ENCODE measurements around the gene CA7. TPM values are rescaled to one million over a fixed set of nuclear protein-coding genes. Genes with fewer than 3 reads are reported as not detected.

Gene CA7
- total RNA-seq, 4 donors from 2014 or later: 107 to 237 (median 152) TPM

GRCh38 chr16:66859397-66860068 is 15.3 kb downstream of the CA7 start:
- Histone ChIP-seq H3K4me3 (no peak overlapping the region), H3K9me3 (no peaks in the 10 kb centered on the region), H3K36me3 (no peaks in the 10 kb centered on the region), H3K4me1 (peaks cover 0 to 3% (median 0%) of the 10 kb centered on the region in 4 donors), H3K27me3 (no peaks in the 10 kb centered on the region), H3K27ac (no peak overlapping the region)
- 88% methylated on average over 3 of the region's 3 CpGs; no CpG with 5 or more reads in 1 of the 2 donors for WGBS, 2 donors (ENCODE audit: low coverage in 1 of 2)
- in situ Hi-C loops (cut with MboI; ENCODE audit: low pct_ligation_motif_present in 1 of 4, low pct_unique_long_range_greater_than_20kb in 1 of 4, low sequenced_read_pairs in 3 of 4) (loop anchor here (25.0 kb wide), 1 partner anchor 447 kb away; no protein-coding TSS in a partner anchor), intact Hi-C loops (cut with DNase I; ENCODE audit: low total_unique reads) (loop anchor here (10.0 kb wide), 1 partner anchor 135 kb away; no protein-coding TSS in a partner anchor)
- TF ChIP-seq CTCF (IDR thresholded peaks at IDR 0.05): no peak
- TF ChIP-seq POLR2AphosphoS5 (IDR thresholded peaks at IDR 0.05): no peak
- no peak for TF ChIP-seq POLR2A (IDR thresholded peaks at IDR 0.05)
- no peak for TF ChIP-seq EP300 (IDR thresholded peaks at IDR 0.05; ENCODE audit: low read depth)
- DNase-seq: no peak

- Histone ChIP-seq H3K4me3 (no peak overlapping the region), H3K27me3 (no peaks in the 10 kb centered on the region), H3K36me3 (no peaks in the 10 kb centered on the region), H3K9me3 (no peaks in the 10 kb centered on the region), H3K4me1 (peaks cover 0 to 3% (median 0%) of the 10 kb centered on the region in 4 donors), H3K27ac (no peak overlapping the region)
- WGBS, 2 donors (ENCODE audit: low coverage in 1 of 2): 86 to 100% methylated on average over 1 to 8 of the region's 8 CpGs
- no peak for DNase-seq
- in situ Hi-C loops (cut with MboI; ENCODE audit: low pct_ligation_motif_present in 1 of 4, low pct_unique_long_range_greater_than_20kb in 1 of 4, low sequenced_read_pairs in 3 of 4): loop anchor here (25.0 kb wide), 1 partner anchor 450 kb away; no protein-coding TSS in a partner anchor
- intact Hi-C loops (cut with DNase I; ENCODE audit: low total_unique reads): loop anchor here (10.0 kb wide), 1 partner anchor 137 kb away; no protein-coding TSS in a partner anchor
- no peak for TF ChIP-seq POLR2A (IDR thresholded peaks at IDR 0.05)
- TF ChIP-seq CTCF (IDR thresholded peaks at IDR 0.05): no peak
- TF ChIP-seq POLR2AphosphoS5 (IDR thresholded peaks at IDR 0.05): no peak
- TF ChIP-seq EP300 (IDR thresholded peaks at IDR 0.05; ENCODE audit: low read depth): no peak
Measured at GRCh38 chr16:66862023-66862520, 17.9 kb downstream of the CA7 start.

- DNase-seq: no peak
Measured at GRCh38 chr16:66863707-66864106, 19.5 kb downstream of the CA7 start.

More at GRCh38 chr16:66863707-66864106, 19.5 kb downstream of the CA7 start:
- no peaks in the 10 kb centered on the region for H3K36me3 ChIP-seq
- H3K27ac ChIP-seq: no peak overlapping the region
- in situ Hi-C loops (cut with MboI; ENCODE audit: low pct_ligation_motif_present in 1 of 4, low pct_unique_long_range_greater_than_20kb in 1 of 4, low sequenced_read_pairs in 3 of 4) (loop anchor here (25.0 kb wide), 1 partner anchor 451 kb away; no protein-coding TSS in a partner anchor), intact Hi-C loops (cut with DNase I; ENCODE audit: low total_unique reads) (loop anchor here (10.0 kb wide), 1 partner anchor 139 kb away; no protein-coding TSS in a partner anchor)
- peaks cover 0 to 3% (median 2%) of the 10 kb centered on the region in 4 donors for H3K4me1 ChIP-seq
- H3K9me3 ChIP-seq: no peaks in the 10 kb centered on the region
- no peaks in the 10 kb centered on the region for H3K27me3 ChIP-seq
- no peak for TF ChIP-seq CTCF (IDR thresholded peaks at IDR 0.05)
- TF ChIP-seq POLR2A (IDR thresholded peaks at IDR 0.05): no peak
- no peak for TF ChIP-seq EP300 (IDR thresholded peaks at IDR 0.05; ENCODE audit: low read depth)
- no peak for TF ChIP-seq POLR2AphosphoS5 (IDR thresholded peaks at IDR 0.05)
- H3K4me3 ChIP-seq: no peak overlapping the region

All from transverse colon (tissue), 4 donors.